ENCODE data around the gene VARS2.

The VARS2 gene

GRCh38 chr6:30931969-30932645, 18.1 kb downstream of the VARS2 start, which contains the start of gene SFTA2:
TSS of gene SFTA2 (minus strand) at chr6:30932170. CDS start at chr6:30932096, 74 bp downstream.
- no peak for TF ChIP-seq CTCF (conservative IDR thresholded peaks at IDR 0.05; ENCODE audit: low read length)
- no peak for TF ChIP-seq EZH2phosphoT487 (IDR thresholded peaks at IDR 0.05; ENCODE audit: borderline replicate concordance)

DNA sequence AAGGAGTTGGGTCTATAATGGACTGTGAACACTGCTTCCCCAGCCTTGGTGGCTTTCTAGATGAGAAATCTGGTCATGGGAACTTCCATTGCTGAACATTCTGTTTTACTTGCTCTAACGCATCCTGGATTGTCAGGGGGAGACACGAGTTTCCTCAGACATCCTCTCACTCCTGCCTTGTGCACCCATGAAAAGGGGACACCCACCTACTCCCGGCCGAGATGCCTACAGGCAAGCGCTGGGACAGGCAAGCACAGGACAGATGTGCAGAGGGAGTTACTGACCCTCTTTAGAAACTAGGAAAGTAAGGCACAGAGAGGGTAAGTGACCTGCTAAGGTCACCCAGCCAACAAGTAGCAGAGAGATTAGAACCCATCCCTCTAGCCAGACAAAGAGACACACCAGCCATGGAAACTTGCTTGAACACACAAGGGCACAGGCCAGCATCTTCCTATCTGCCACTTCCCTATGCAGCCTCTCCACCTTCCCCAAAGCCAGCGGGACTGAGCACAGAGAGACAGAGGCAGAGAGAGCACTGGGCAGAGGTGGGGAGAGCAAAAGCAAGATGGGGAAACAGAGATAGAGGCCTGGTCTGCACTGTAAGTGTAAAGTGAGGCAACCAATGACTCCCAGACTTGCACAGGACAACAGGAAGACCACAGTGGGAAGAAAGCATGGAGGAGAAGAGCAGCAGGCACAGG, 18.8 kb downstream of the VARS2 start:
- H3K79me2 ChIP-seq (ENCODE audit: insufficient read depth, low read length): no peaks in the 10 kb centered on the region
- H3F3A ChIP-seq (ENCODE audit: low read depth): no peaks in the 10 kb centered on the region
- H3K9ac ChIP-seq (ENCODE audit: low read depth, low read length, poor library complexity, severe bottlenecking): no peak overlapping the region
- no peaks in the 10 kb centered on the region for H4K20me1 ChIP-seq (ENCODE audit: insufficient read depth, low read length, poor library complexity, severe bottlenecking)
- H3K36me3 ChIP-seq (ENCODE audit: insufficient read depth, low read length): no peaks in the 10 kb centered on the region
- no peaks in the 10 kb centered on the region for H3K27me3 ChIP-seq (ENCODE audit: insufficient read depth, low read length, poor library complexity, severe bottlenecking)
- no peaks in the 10 kb centered on the region for H3K4me1 ChIP-seq (ENCODE audit: insufficient read depth, low read length, poor library complexity, severe bottlenecking)
- H2AFZ ChIP-seq (ENCODE audit: low read length): no peak overlapping the region
- H3K9me3 ChIP-seq (ENCODE audit: insufficient read depth, low read depth, low read length): 0 out of 2 replicates have a peak, but pooled peaks cover 4% of the 10 kb centered on the region
- H3K9me2 ChIP-seq (replicated peaks; ENCODE audit: low read depth, low read length): no peaks in the 10 kb centered on the region
- TF ChIP-seq EZH2phosphoT487 (IDR thresholded peaks at IDR 0.05; ENCODE audit: borderline replicate concordance) (no peak), CTCF (conservative IDR thresholded peaks at IDR 0.05; ENCODE audit: low read length) (no peak)
- H3K4me3 ChIP-seq (ENCODE audit: low read length, poor library complexity, severe bottlenecking): no peak overlapping the region
- H3K4me2 ChIP-seq (ENCODE audit: low read depth, low read length, poor library complexity, severe bottlenecking): no peak overlapping the region

More at GRCh38 chr6:30931969-30932645, 18.1 kb downstream of the VARS2 start, which contains the start of gene SFTA2:
- no peaks in the 10 kb centered on the region for H3K4me1 ChIP-seq (ENCODE audit: insufficient read depth, low read length, poor library complexity, severe bottlenecking)
- H4K20me1 ChIP-seq (ENCODE audit: insufficient read depth, low read length, poor library complexity, severe bottlenecking): no peaks in the 10 kb centered on the region
- no peaks in the 10 kb centered on the region for H3K36me3 ChIP-seq (ENCODE audit: insufficient read depth, low read length)
- H3F3A ChIP-seq (ENCODE audit: low read depth): no peaks in the 10 kb centered on the region
- H3K9me2 ChIP-seq (replicated peaks; ENCODE audit: low read depth, low read length): no peaks in the 10 kb centered on the region
- no peak within 1 kb of the TSS for H3K4me2 ChIP-seq (ENCODE audit: low read depth, low read length, poor library complexity, severe bottlenecking)
- no peak within 1 kb of the TSS for H3K4me3 ChIP-seq (ENCODE audit: low read length, poor library complexity, severe bottlenecking)
- H3K9me3 ChIP-seq (ENCODE audit: insufficient read depth, low read depth, low read length): 0 out of 2 replicates have a peak, but pooled peaks cover 4% of the 10 kb centered on the region
- H3K79me2 ChIP-seq (ENCODE audit: insufficient read depth, low read length): no peaks in the 10 kb centered on the region
- no peaks in the 10 kb centered on the region for H3K27me3 ChIP-seq (ENCODE audit: insufficient read depth, low read length, poor library complexity, severe bottlenecking)
- no peak within 1 kb of the TSS for H3K9ac ChIP-seq (ENCODE audit: low read depth, low read length, poor library complexity, severe bottlenecking)
- H2AFZ ChIP-seq (ENCODE audit: low read length): no peak within 1 kb of the TSS

GRCh38 chr6:30935018-30935417, 21.0 kb downstream of the VARS2 start:
- TF ChIP-seq CTCF (conservative IDR thresholded peaks at IDR 0.05; ENCODE audit: low read length): no peak
- H3K9me2 ChIP-seq (replicated peaks; ENCODE audit: low read depth, low read length): no peaks in the 10 kb centered on the region
- H3K27me3 ChIP-seq (ENCODE audit: insufficient read depth, low read length, poor library complexity, severe bottlenecking): no peaks in the 10 kb centered on the region
- no peaks in the 10 kb centered on the region for H4K20me1 ChIP-seq (ENCODE audit: insufficient read depth, low read length, poor library complexity, severe bottlenecking)
- no peak overlapping the region for H3K9ac ChIP-seq (ENCODE audit: low read depth, low read length, poor library complexity, severe bottlenecking)
- no peaks in the 10 kb centered on the region for H3K4me1 ChIP-seq (ENCODE audit: insufficient read depth, low read length, poor library complexity, severe bottlenecking)
- H3F3A ChIP-seq (ENCODE audit: low read depth): no peaks in the 10 kb centered on the region
- no peaks in the 10 kb centered on the region for H3K9me3 ChIP-seq (ENCODE audit: insufficient read depth, low read depth, low read length)
- H3K4me2 ChIP-seq (ENCODE audit: low read depth, low read length, poor library complexity, severe bottlenecking): no peak overlapping the region
- no peak overlapping the region for H3K4me3 ChIP-seq (ENCODE audit: low read length, poor library complexity, severe bottlenecking)
- no peaks in the 10 kb centered on the region for H3K36me3 ChIP-seq (ENCODE audit: insufficient read depth, low read length)
- no peaks in the 10 kb centered on the region for H3K79me2 ChIP-seq (ENCODE audit: insufficient read depth, low read length)
- H2AFZ ChIP-seq (ENCODE audit: low read length): no peak overlapping the region

Data from Loucy (cell line).